ENCODE data around the gene MRFAP1L1.

- TF ChIP-seq CTCF (IDR thresholded peaks at IDR 0.05; ENCODE audit: low read length) (no peak), EZH2 (IDR thresholded peaks at IDR 0.05; ENCODE audit: borderline replicate concordance, low read length) (no peak)
Observed at GRCh38 chr4:6672131-6672530, 37.5 kb downstream of the MRFAP1L1 start.

Measured in OCI-LY1 (cell line).